Lung (tissue), 12 donors: ENCODE data around the gene ZCCHC9. TPM values are rescaled to one million over a fixed set of nuclear protein-coding genes. Genes with fewer than 3 reads are reported as not detected.
"Not testable (repeated sequence)": the region's sequence is repeated elsewhere in the genome, so short reads cannot be mapped to it uniquely, and the experiment has no call there.

Source experiments
- ATAC-seq: fragments of 200-7000 bp; cut with Tn5 transposase; one replicate; pipeline ENCODE4 v1.9.1; 2020; ENCODE audit warnings: moderate number of reproducible peaks; ENCODE audit not compliant: insufficient read depth, low FRiP score
- DNase-seq, 3 donors: peaks; one replicate each; pipeline ENCODE4 v3.0.0-alpha.2; 2013 to 2017
- H3K27ac ChIP-seq, 2 donors: one replicate each; pipeline ENCODE4 v1.5.1; 2013; ENCODE audit warnings: mild to moderate bottlenecking in 2 of 2, moderate library complexity in 2 of 2, control low read depth in 1 of 2, inconsistent platforms in 1 of 2, low read depth in 1 of 2, low read length in 1 of 2
- H3K27me3 ChIP-seq, 3 donors: one replicate each; pipeline ENCODE4 v1.5.1; 2013; ENCODE audit warnings: low read length in 2 of 3; ENCODE audit not compliant: control insufficient read depth in 3 of 3, insufficient read depth in 3 of 3
- H3K36me3 ChIP-seq, 4 donors: one replicate each; pipeline ENCODE4 v1.5.1; 2013; ENCODE audit warnings: low read length in 4 of 4, mild to moderate bottlenecking in 1 of 4, moderate library complexity in 1 of 4; ENCODE audit not compliant: control insufficient read depth in 4 of 4, insufficient read depth in 4 of 4
- H3K4me1 ChIP-seq, 5 donors: one replicate each; pipeline ENCODE4 v1.5.1; 2013; ENCODE audit warnings: low read length in 5 of 5, mild to moderate bottlenecking in 2 of 5, moderate library complexity in 1 of 5; ENCODE audit not compliant: control insufficient read depth in 5 of 5, insufficient read depth in 5 of 5
- H3K4me3 ChIP-seq: one replicate; pipeline ENCODE4 v1.5.1; 2013; ENCODE audit warnings: mild to moderate bottlenecking, control low read depth, moderate library complexity
- H3K9ac ChIP-seq, 2 donors: one replicate each; pipeline ENCODE4 v1.5.1; 2013; ENCODE audit warnings: low read length in 2 of 2, control low read depth in 1 of 2; ENCODE audit not compliant: insufficient read depth in 1 of 2
- H3K9me3 ChIP-seq, 4 donors: one replicate each; pipeline ENCODE4 v1.5.1; 2013; ENCODE audit warnings: low read length in 3 of 4, mild to moderate bottlenecking in 1 of 4, moderate library complexity in 1 of 4; ENCODE audit not compliant: control insufficient read depth in 4 of 4, insufficient read depth in 3 of 4
- CTCF ChIP-seq: IDR thresholded peaks from 2 replicates; pipeline ENCODE4 v1.5.1; 2012; ENCODE audit warnings: mild to moderate bottlenecking; ENCODE audit errors: control extremely low read depth, extremely low read depth
- WGBS, 2 donors: extraction: QIAGEN DNeasy Blood & Tissue Kit; methylation state at CpG; one replicate each; pipeline ENCODE4 v1.1.7; 2013; 5-methylcytosine and 5-hydroxymethylcytosine counted together
- polyA plus RNA-seq, 2 donors: library from polyadenylated mRNA; stranded (reverse); fragments of 200-250 nt; gene quantifications; one replicate each; pipeline ENCODE4 v1.2.1, GENCODE V29; 2013
- total RNA-seq, 2 donors: library from RNA; depleted of rRNA in 1 of 2; stranded (reverse); fragments of >200 nt in 1 of 2; gene quantifications; one replicate each; pipeline ENCODE4 v1.2.1, GENCODE V29; 2014 to 2021
- donor health status: control.
- donor health status: control.
- donor health status: Bipolar disorder and iron deficiency.
- donor health status: healthy.
- donor health status: DM: yes; HTN: yes; CAD: no.

The ZCCHC9 gene
- total and polyA plus RNA-seq, 4 donors = 18.0 to 25.8 (median 23.2) TPM

- H3K27ac ChIP-seq = no peak overlapping the region
- no peak for ATAC-seq
- 81 to 83% methylated on average over 2 of the region's 2 CpGs for WGBS, 2 donors
- no peak for TF ChIP-seq CTCF
- DNase-seq = no peak
- H3K9me3 ChIP-seq = no peaks in the 10 kb centered on the region
- H3K36me3 ChIP-seq = no peaks in the 10 kb centered on the region
- H3K4me3 ChIP-seq = no peak overlapping the region
- H3K9ac ChIP-seq = no peak overlapping the region
- H3K27me3 ChIP-seq = no peaks in the 10 kb centered on the region
- H3K4me1 ChIP-seq = no peaks in the 10 kb centered on the region
Measured at GRCh38 chr5:81337803-81338202, 36.4 kb downstream of the ZCCHC9 start.

- not testable (repeated sequence) for ATAC-seq, H3K9ac ChIP-seq, H3K36me3 ChIP-seq, H3K4me1 ChIP-seq, DNase-seq, H3K27ac ChIP-seq, H3K4me3 ChIP-seq, H3K9me3 ChIP-seq, H3K27me3 ChIP-seq
- 40 to 45% methylated on average over 3 of the region's 3 CpGs for WGBS, 2 donors
Measured at GRCh38 chr5:81338213-81338612, 36.8 kb downstream of the ZCCHC9 start.

GRCh38 chr5:81344736-81345135, 43.3 kb downstream of the ZCCHC9 start:
- Histone ChIP-seq H3K4me3 (no peak overlapping the region), H3K9ac (no peak overlapping the region), H3K36me3 (no peaks in the 10 kb centered on the region), H3K27ac (no peak overlapping the region), H3K27me3 (no peaks in the 10 kb centered on the region), H3K9me3 (no peaks in the 10 kb centered on the region), H3K4me1 (no peaks in the 10 kb centered on the region)
- ATAC-seq (no peak), DNase-seq (no peak)
- WGBS, 2 donors = 86 to 94% methylated on average over 12 to 13 of the region's 13 CpGs
- TF ChIP-seq CTCF = no peak

- H3K36me3 ChIP-seq = no peaks in the 10 kb centered on the region
- 94 to 97% methylated on average over 5 of the region's 5 CpGs for WGBS, 2 donors
- H3K27ac ChIP-seq = no peak overlapping the region
- TF ChIP-seq CTCF = no peak
- H3K9ac ChIP-seq = no peak overlapping the region
- H3K27me3 ChIP-seq = no peaks in the 10 kb centered on the region
- no peak overlapping the region for H3K4me3 ChIP-seq
- H3K4me1 ChIP-seq = no peaks in the 10 kb centered on the region
- ATAC-seq = no peak
- no peak for DNase-seq
- no peaks in the 10 kb centered on the region for H3K9me3 ChIP-seq
Measured at GRCh38 chr5:81345411-81346003, 44.1 kb downstream of the ZCCHC9 start.
